Spleen (tissue), 7 donors: ENCODE data around the gene PRKCZ.
A peak's percentile ranks its signal among the peaks of the same experiment; 100 is the strongest.

Source experiments
- CTCF ChIP-seq, 11 experiments: fragments of 200-600 bp in 7 of 11; fragments of 450-650 bp in 4 of 11; sonication (generic) in 4 of 11; IDR thresholded peaks in 8 of 11; conservative IDR thresholded peaks in 3 of 11; 1 replicate in 7 of 11; 2 replicates in 4 of 11; pipeline versions ENCODE4 v1.4.0 to v1.8.0; 2016 to 2021; ENCODE audit warnings: antibody characterized with exemption in 11 of 11, inconsistent platforms in 4 of 11, mild to moderate bottlenecking in 1 of 11
- POLR2AphosphoS5 ChIP-seq, 3 donors: sonication (generic); formaldehyde crosslinking; IDR thresholded peaks; one replicate each; pipeline ENCODE4 v1.5.1; 2017; ENCODE audit warnings: antibody characterized with exemption in 3 of 3
- donor health status: DM: no; HTN: no; CAD: no; lungs with moderate emphysema.
- donor health status: DM: no; HTN: no; CAD: no.
- donor health status: DM: no; HTN: no; CAD: no.

GRCh38 chr1:2047749-2048729 is 2.2 kb upstream of the PRKCZ start:
- TF ChIP-seq CTCF (IDR thresholded peaks at IDR 0.05 in 8 of 11, conservative IDR thresholded peaks at IDR 0.05 in 3 of 11) (no peak), POLR2AphosphoS5 (IDR thresholded peaks at IDR 0.05) (peak in 2 of 3 donors; percentile 38 to 50)
